Measurements from ENCODE around the gene ATP2C1.

ATP2C1 gene

GRCh38 chr3:130849091-130849552 lies 44.8 kb upstream of the ATP2C1 start:
- Histone ChIP-seq H2AFZ (ENCODE audit: low read depth, low read length, severe bottlenecking) (no peak overlapping the region), H3K9me3 (ENCODE audit: insufficient read depth, low read length) (no peaks in the 10 kb centered on the region), H3K27ac (ENCODE audit: low read depth, low read length) (no peak overlapping the region), H4K20me1 (ENCODE audit: low read depth, low read length) (no peaks in the 10 kb centered on the region), H3K4me2 (ENCODE audit: low read depth, low read length, poor library complexity, severe bottlenecking) (no peak overlapping the region), H3K9me2 (replicated peaks; ENCODE audit: insufficient read depth, low read length) (no peaks in the 10 kb centered on the region), H3K4me3 (ENCODE audit: insufficient read depth, low read length, poor library complexity, severe bottlenecking) (no peak overlapping the region), H3F3A (ENCODE audit: insufficient read depth) (no peaks in the 10 kb centered on the region), H3K27me3 (ENCODE audit: low read length) (no peaks in the 10 kb centered on the region; the same call in 1 of the 2 replicates), H3K36me3 (ENCODE audit: low read length) (no peaks in the 10 kb centered on the region), H3K9ac (ENCODE audit: low read length) (no peak overlapping the region), H3K79me2 (ENCODE audit: insufficient read depth, low read length) (no peaks in the 10 kb centered on the region)
- TF ChIP-seq EZH2phosphoT487 (conservative IDR thresholded peaks at IDR 0.05; ENCODE audit: low read length) (no peak), CTCF (IDR thresholded peaks at IDR 0.05; ENCODE audit: insufficient read depth, low read length, poor library complexity, severe bottlenecking) (no peak)

- Histone ChIP-seq H3K27me3 (ENCODE audit: low read length) (no peaks in the 10 kb centered on the region; the same call in 1 of the 2 replicates), H3K4me3 (ENCODE audit: insufficient read depth, low read length, poor library complexity, severe bottlenecking) (no peak overlapping the region), H2AFZ (ENCODE audit: low read depth, low read length, severe bottlenecking) (no peak overlapping the region), H3K9ac (ENCODE audit: low read length) (no peak overlapping the region), H3K9me3 (ENCODE audit: insufficient read depth, low read length) (no peaks in the 10 kb centered on the region), H3K4me2 (ENCODE audit: low read depth, low read length, poor library complexity, severe bottlenecking) (no peak overlapping the region), H3F3A (ENCODE audit: insufficient read depth) (no peaks in the 10 kb centered on the region), H4K20me1 (ENCODE audit: low read depth, low read length) (no peaks in the 10 kb centered on the region), H3K79me2 (ENCODE audit: insufficient read depth, low read length) (no peaks in the 10 kb centered on the region), H3K36me3 (ENCODE audit: low read length) (no peaks in the 10 kb centered on the region), H3K9me2 (replicated peaks; ENCODE audit: insufficient read depth, low read length) (no peaks in the 10 kb centered on the region), H3K27ac (ENCODE audit: low read depth, low read length) (no peak overlapping the region)
- TF ChIP-seq CTCF (IDR thresholded peaks at IDR 0.05; ENCODE audit: insufficient read depth, low read length, poor library complexity, severe bottlenecking): no peak
- TF ChIP-seq EZH2phosphoT487 (conservative IDR thresholded peaks at IDR 0.05; ENCODE audit: low read length): no peak
Measured at GRCh38 chr3:130850044-130850797, 43.7 kb upstream of the ATP2C1 start.

- H2AFZ ChIP-seq (ENCODE audit: low read depth, low read length, severe bottlenecking): no peak overlapping the region
- H3K9ac ChIP-seq (ENCODE audit: low read length): no peak overlapping the region
- H3K4me2 ChIP-seq (ENCODE audit: low read depth, low read length, poor library complexity, severe bottlenecking): no peak overlapping the region
Measured at GRCh38 chr3:130850843-130851242, 43.0 kb upstream of the ATP2C1 start.

More at GRCh38 chr3:130850843-130851242, 43.0 kb upstream of the ATP2C1 start:
- no peaks in the 10 kb centered on the region for H3K9me2 ChIP-seq (replicated peaks; ENCODE audit: insufficient read depth, low read length)
- H3K9me3 ChIP-seq (ENCODE audit: insufficient read depth, low read length): no peaks in the 10 kb centered on the region
- no peak overlapping the region for H3K4me3 ChIP-seq (ENCODE audit: insufficient read depth, low read length, poor library complexity, severe bottlenecking)
- H4K20me1 ChIP-seq (ENCODE audit: low read depth, low read length): no peaks in the 10 kb centered on the region
- no peaks in the 10 kb centered on the region for H3K79me2 ChIP-seq (ENCODE audit: insufficient read depth, low read length)
- TF ChIP-seq EZH2phosphoT487 (conservative IDR thresholded peaks at IDR 0.05; ENCODE audit: low read length) (no peak), CTCF (IDR thresholded peaks at IDR 0.05; ENCODE audit: insufficient read depth, low read length, poor library complexity, severe bottlenecking) (no peak)
- no peaks in the 10 kb centered on the region for H3F3A ChIP-seq (ENCODE audit: insufficient read depth)
- no peak overlapping the region for H3K27ac ChIP-seq (ENCODE audit: low read depth, low read length)
- no peaks in the 10 kb centered on the region for H3K36me3 ChIP-seq (ENCODE audit: low read length)
- H3K27me3 ChIP-seq (ENCODE audit: low read length): no peaks in the 10 kb centered on the region; the same call in 1 of the 2 replicates

Data from SU-DHL-6 (cell line).